22Rv1 (cell line): ENCODE data around the gene KIR2DL3.
"Not testable (repeated sequence)": the region's sequence is repeated elsewhere in the genome, so short reads cannot be mapped to it uniquely, and the experiment has no call there.

Experiments used
- H3K27ac ChIP-seq: fragments of 450-650 bp; 2 replicates; pipeline ENCODE4 v1.5.1; 2017
- CTCF ChIP-seq: fragments of 450-650 bp; IDR thresholded peaks from 2 replicates; pipeline ENCODE4 v1.5.1; 2017; ENCODE audit warnings: mild to moderate bottlenecking
- ZFX ChIP-seq: fragments of 450-650 bp; IDR thresholded peaks from 2 replicates; pipeline ENCODE4 v1.6.1; 2017; ENCODE audit warnings: antibody characterized with exemption, borderline replicate concordance

KIR2DL3 gene

GRCh38 chr19:54771018-54771960, 33.0 kb downstream of the KIR2DL3 start:
- not testable (repeated sequence) for H3K27ac ChIP-seq

GRCh38 chr19:54772666-54773065, 34.4 kb downstream of the KIR2DL3 start:
- H3K27ac ChIP-seq, result not testable (repeated sequence)

- not testable (repeated sequence) for H3K27ac ChIP-seq
Measured at GRCh38 chr19:54775095-54775815, 36.9 kb downstream of the KIR2DL3 start.

GRCh38 chr19:54775830-54776229, 37.5 kb downstream of the KIR2DL3 start:
- H3K27ac ChIP-seq, result not testable (repeated sequence)

- H3K27ac ChIP-seq, result not testable (repeated sequence)
Measured at GRCh38 chr19:54777851-54778250, 39.5 kb downstream of the KIR2DL3 start.

GRCh38 chr19:54778896-54779295, 40.6 kb downstream of the KIR2DL3 start:
- H3K27ac ChIP-seq, result not testable (repeated sequence)

GRCh38 chr19:54782916-54783315, 44.6 kb downstream of the KIR2DL3 start:
- H3K27ac ChIP-seq, result not testable (repeated sequence)

- H3K27ac ChIP-seq, result not testable (repeated sequence)
Measured at GRCh38 chr19:54786091-54786723, 47.9 kb downstream of the KIR2DL3 start.

- H3K27ac ChIP-seq, result not testable (repeated sequence)
Measured at GRCh38 chr19:54788154-54788553, 49.8 kb downstream of the KIR2DL3 start.

- TF ChIP-seq ZFX, result no peak
- no peak for TF ChIP-seq CTCF
- no peak overlapping the region for H3K27ac ChIP-seq
Measured at GRCh38 chr19:54790711-54791110, 52.4 kb downstream of the KIR2DL3 start.

GRCh38 chr19:54791476-54791875, 53.2 kb downstream of the KIR2DL3 start:
- no peak for TF ChIP-seq CTCF
- TF ChIP-seq ZFX, result no peak

GRCh38 chr19:54792814-54793213, 54.5 kb downstream of the KIR2DL3 start:
- no peak for TF ChIP-seq ZFX
- TF ChIP-seq CTCF, result no peak
- no peak overlapping the region for H3K27ac ChIP-seq

More at GRCh38 chr19:54791476-54791875, 53.2 kb downstream of the KIR2DL3 start:
- no peak overlapping the region for H3K27ac ChIP-seq
